K562 (cell line): ENCODE data around the gene LIN9. TPM values are rescaled to one million over a fixed set of nuclear protein-coding genes. Genes with fewer than 3 reads are reported as not detected.

Source experiments
- BACH1 ChIP-seq: fragments of 200-800 bp; sonication (Bioruptor generic); IDR thresholded peaks from 2 replicates; pipeline ENCODE4 v1.6.1; 2016; ENCODE audit warnings: missing genetic modification characterization, missing compliant biosample characterization
- CBX5 ChIP-seq: IDR thresholded peaks from 2 replicates; pipeline ENCODE4 v1.6.1; 2014; ENCODE audit warnings: low read depth, borderline replicate concordance
- DMBX1 ChIP-seq: fragments of 250-450 bp; sonication (Bioruptor Pico); IDR thresholded peaks from 2 replicates; pipeline ENCODE4 v1.8.0; 2022; ENCODE audit warnings: inconsistent platforms, mild to moderate bottlenecking, moderate library complexity, borderline replicate concordance
- NR2F6 ChIP-seq: fragments of 450-650 bp; formaldehyde crosslinking; IDR thresholded peaks from 2 replicates; pipeline ENCODE4 v1.4.0; 2020; ENCODE audit warnings: mild to moderate bottlenecking
- NR3C1 ChIP-seq: sonication (generic); formaldehyde crosslinking; IDR thresholded peaks from 2 replicates; pipeline ENCODE4 v1.8.1; 2022; ENCODE audit warnings: missing genetic modification reagents
- NR4A1 ChIP-seq, 2 experiments: fragments of 250-450 bp in 1 of 2; fragments of 450-650 bp in 1 of 2; sonication (Bioruptor Pico) in 1 of 2; IDR thresholded peaks; 2 replicates each; pipeline versions ENCODE4 v1.4.0 to v1.6.1; 2016 to 2020; ENCODE audit warnings: mild to moderate bottlenecking in 2 of 2, missing compliant biosample characterization in 1 of 2, missing genetic modification characterization in 1 of 2, moderate library complexity in 1 of 2
- NRF1 ChIP-seq, 2 experiments: fragments of 450-650 bp; IDR thresholded peaks in 1 of 2; conservative IDR thresholded peaks in 1 of 2; 2 replicates each; pipeline ENCODE4 v1.6.1; 2014; ENCODE audit warnings: mild to moderate bottlenecking in 2 of 2
- RBM34 ChIP-seq: fragments of 200-400 bp; formaldehyde crosslinking; IDR thresholded peaks from 2 replicates; pipeline ENCODE4 v1.6.1; 2018; ENCODE audit warnings: low read length, borderline replicate concordance; ENCODE audit not compliant: insufficient read depth
- TAF9B ChIP-seq: fragments of 450-650 bp; IDR thresholded peaks from 2 replicates; pipeline ENCODE4 v1.6.1; 2018; ENCODE audit warnings: mild to moderate bottlenecking; ENCODE audit not compliant: partially characterized antibody
- ZNF232 ChIP-seq: sonication (generic); formaldehyde crosslinking; IDR thresholded peaks from 2 replicates; pipeline ENCODE4 v1.8.0; 2022; ENCODE audit warnings: mild to moderate bottlenecking, missing genetic modification reagents
- polyA plus RNA-seq, 8 experiments: library from polyadenylated mRNA; depleted of rRNA in 4 of 8; stranded (reverse) in 5 of 8; unstranded in 3 of 8; fragments of >200 nt; fragmentation: Nextera tagmentation in 2 of 8; fragmentation: Illumina TruSeq in 1 of 8; extraction: Ambion mirVana in 2 of 8; extraction: Trizol in 1 of 8; gene quantifications; 2 replicates each; pipeline versions ENCODE4 v1.2.1 to v1.2.3, GENCODE V29; 2011 to 2014; ENCODE audit warnings: inconsistent platforms in 1 of 8, missing spikeins in 1 of 8
- total RNA-seq, 7 experiments: library from RNA; depleted of rRNA in 6 of 7; stranded (reverse); fragments of >200 nt in 6 of 7; fragmentation: Illumina TruSeq in 2 of 7; extraction: Trizol in 2 of 7; gene quantifications; 2 replicates each; pipeline versions ENCODE4 v1.2.1 to v1.2.3, GENCODE V29; 2011 to 2021; ENCODE audit warnings: low replicate concordance in 1 of 7
- TF ChIP-seq, protein P1 (sequence below): fragments of 150-350 bp; IDR thresholded peaks from 2 replicates; pipeline ENCODE4 v1.6.1; 2014; ENCODE audit warnings: low read depth, mild to moderate bottlenecking, low read length, borderline replicate concordance
- TF ChIP-seq, protein P2 (sequence below): fragments of 250-450 bp; sonication (Bioruptor Pico); IDR thresholded peaks from 2 replicates; pipeline ENCODE4 v1.5.0; 2020; ENCODE audit warnings: mild to moderate bottlenecking
- TF ChIP-seq, protein P3 (sequence below), 2 experiments: IDR thresholded peaks; 2 replicates each; pipeline ENCODE4 v1.6.1; 2012; ENCODE audit warnings: improper control_type of control experiment in 2 of 2, low read depth in 2 of 2, low read length in 2 of 2, borderline replicate concordance in 1 of 2
- TF ChIP-seq, protein P4 (sequence below): fragments of 450-650 bp; IDR thresholded peaks from 2 replicates; pipeline ENCODE4 v1.7.0; 2016; ENCODE audit warnings: borderline replicate concordance
- TF ChIP-seq, protein P5 (sequence below): fragments of 200-800 bp; sonication (Bioruptor generic); IDR thresholded peaks from 2 replicates; pipeline ENCODE4 v1.6.1; 2017; ENCODE audit warnings: missing genetic modification characterization, missing compliant biosample characterization

LIN9 gene
- total and polyA plus RNA-seq, 9 of the 15 experiments (the other 6 are each of a cell fraction or from before 2014, with no cell fraction given): 18.8 to 33.0 (median 25.5) TPM

DNA sequence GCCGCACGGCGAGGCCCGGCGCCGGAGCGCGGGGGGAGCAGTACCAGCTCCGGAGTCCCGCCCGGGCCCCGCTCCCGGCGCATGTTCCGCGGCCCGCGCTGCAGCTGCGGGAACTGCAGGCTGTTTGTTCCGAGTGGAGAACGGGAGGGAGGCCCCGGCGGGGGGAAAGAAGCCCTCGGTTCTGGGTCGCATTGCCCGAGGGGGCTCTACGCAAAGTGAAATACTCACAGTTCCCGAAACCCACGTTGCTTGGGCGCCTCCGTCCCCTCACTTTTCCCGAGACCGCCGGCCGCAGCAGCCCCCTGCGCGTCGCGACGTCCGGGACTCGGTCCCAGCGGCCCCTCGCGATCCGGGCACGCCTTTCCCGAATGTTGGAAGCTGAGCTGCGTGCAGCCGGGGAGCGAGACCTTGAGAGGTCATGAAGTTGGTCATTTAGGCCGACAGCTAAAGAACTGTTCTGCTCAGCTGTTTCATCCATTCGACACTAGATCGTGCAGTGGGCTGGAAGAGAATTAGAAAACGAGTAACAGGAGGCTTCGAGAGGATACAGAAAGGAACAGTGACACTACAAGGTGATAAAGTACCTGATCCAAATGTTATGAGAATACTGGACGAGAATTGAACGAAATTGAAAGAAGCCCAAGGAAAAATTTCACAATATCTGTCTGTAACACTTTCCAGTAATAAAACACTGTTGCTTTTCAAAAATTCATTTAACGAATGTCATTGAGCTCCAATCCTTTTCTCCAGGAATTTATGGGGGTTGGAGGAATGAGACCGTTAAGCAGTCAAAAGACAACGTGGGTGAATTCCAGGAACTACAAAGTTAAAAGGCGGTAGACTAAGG, 657 bp upstream of the LIN9 start (continued):
- TF ChIP-seq, protein P1, sequence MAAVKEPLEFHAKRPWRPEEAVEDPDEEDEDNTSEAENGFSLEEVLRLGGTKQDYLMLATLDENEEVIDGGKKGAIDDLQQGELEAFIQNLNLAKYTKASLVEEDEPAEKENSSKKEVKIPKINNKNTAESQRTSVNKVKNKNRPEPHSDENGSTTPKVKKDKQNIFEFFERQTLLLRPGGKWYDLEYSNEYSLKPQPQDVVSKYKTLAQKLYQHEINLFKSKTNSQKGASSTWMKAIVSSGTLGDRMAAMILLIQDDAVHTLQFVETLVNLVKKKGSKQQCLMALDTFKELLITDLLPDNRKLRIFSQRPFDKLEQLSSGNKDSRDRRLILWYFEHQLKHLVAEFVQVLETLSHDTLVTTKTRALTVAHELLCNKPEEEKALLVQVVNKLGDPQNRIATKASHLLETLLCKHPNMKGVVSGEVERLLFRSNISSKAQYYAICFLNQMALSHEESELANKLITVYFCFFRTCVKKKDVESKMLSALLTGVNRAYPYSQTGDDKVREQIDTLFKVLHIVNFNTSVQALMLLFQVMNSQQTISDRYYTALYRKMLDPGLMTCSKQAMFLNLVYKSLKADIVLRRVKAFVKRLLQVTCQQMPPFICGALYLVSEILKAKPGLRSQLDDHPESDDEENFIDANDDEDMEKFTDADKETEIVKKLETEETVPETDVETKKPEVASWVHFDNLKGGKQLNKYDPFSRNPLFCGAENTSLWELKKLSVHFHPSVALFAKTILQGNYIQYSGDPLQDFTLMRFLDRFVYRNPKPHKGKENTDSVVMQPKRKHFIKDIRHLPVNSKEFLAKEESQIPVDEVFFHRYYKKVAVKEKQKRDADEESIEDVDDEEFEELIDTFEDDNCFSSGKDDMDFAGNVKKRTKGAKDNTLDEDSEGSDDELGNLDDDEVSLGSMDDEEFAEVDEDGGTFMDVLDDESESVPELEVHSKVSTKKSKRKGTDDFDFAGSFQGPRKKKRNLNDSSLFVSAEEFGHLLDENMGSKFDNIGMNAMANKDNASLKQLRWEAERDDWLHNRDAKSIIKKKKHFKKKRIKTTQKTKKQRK: no peak
- no peak for TF ChIP-seq CBX5
- TF ChIP-seq, protein P2, sequence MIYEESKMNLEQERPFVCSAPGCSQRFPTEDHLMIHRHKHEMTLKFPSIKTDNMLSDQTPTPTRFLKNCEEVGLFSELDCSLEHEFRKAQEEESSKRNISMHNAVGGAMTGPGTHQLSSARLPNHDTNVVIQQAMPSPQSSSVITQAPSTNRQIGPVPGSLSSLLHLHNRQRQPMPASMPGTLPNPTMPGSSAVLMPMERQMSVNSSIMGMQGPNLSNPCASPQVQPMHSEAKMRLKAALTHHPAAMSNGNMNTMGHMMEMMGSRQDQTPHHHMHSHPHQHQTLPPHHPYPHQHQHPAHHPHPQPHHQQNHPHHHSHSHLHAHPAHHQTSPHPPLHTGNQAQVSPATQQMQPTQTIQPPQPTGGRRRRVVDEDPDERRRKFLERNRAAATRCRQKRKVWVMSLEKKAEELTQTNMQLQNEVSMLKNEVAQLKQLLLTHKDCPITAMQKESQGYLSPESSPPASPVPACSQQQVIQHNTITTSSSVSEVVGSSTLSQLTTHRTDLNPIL (CRISPR knock-in tag): no peak
- TF ChIP-seq NR2F6 (CRISPR knock-in tag): no peak; the same call in 1 of the 2 replicates
- TF ChIP-seq NR3C1 (CRISPR knock-in tag): peak; percentile 76; the same call in 1 of the 2 replicates
- TF ChIP-seq, protein P3, sequence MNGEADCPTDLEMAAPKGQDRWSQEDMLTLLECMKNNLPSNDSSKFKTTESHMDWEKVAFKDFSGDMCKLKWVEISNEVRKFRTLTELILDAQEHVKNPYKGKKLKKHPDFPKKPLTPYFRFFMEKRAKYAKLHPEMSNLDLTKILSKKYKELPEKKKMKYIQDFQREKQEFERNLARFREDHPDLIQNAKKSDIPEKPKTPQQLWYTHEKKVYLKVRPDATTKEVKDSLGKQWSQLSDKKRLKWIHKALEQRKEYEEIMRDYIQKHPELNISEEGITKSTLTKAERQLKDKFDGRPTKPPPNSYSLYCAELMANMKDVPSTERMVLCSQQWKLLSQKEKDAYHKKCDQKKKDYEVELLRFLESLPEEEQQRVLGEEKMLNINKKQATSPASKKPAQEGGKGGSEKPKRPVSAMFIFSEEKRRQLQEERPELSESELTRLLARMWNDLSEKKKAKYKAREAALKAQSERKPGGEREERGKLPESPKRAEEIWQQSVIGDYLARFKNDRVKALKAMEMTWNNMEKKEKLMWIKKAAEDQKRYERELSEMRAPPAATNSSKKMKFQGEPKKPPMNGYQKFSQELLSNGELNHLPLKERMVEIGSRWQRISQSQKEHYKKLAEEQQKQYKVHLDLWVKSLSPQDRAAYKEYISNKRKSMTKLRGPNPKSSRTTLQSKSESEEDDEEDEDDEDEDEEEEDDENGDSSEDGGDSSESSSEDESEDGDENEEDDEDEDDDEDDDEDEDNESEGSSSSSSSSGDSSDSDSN (IDR thresholded peaks at IDR 0.05; ENCODE audit: borderline replicate concordance in 1 of 2, low read depth in 2 of 2, low read length in 2 of 2): peak; percentile 96 to 97
- TF ChIP-seq, protein P4, sequence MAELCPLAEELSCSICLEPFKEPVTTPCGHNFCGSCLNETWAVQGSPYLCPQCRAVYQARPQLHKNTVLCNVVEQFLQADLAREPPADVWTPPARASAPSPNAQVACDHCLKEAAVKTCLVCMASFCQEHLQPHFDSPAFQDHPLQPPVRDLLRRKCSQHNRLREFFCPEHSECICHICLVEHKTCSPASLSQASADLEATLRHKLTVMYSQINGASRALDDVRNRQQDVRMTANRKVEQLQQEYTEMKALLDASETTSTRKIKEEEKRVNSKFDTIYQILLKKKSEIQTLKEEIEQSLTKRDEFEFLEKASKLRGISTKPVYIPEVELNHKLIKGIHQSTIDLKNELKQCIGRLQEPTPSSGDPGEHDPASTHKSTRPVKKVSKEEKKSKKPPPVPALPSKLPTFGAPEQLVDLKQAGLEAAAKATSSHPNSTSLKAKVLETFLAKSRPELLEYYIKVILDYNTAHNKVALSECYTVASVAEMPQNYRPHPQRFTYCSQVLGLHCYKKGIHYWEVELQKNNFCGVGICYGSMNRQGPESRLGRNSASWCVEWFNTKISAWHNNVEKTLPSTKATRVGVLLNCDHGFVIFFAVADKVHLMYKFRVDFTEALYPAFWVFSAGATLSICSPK: no peak
- TF ChIP-seq BACH1: no peak
- no peak for TF ChIP-seq ZNF232 (CRISPR knock-in tag)
- TF ChIP-seq TAF9B: no peak
- TF ChIP-seq RBM34: no peak
- peak; percentile 83 to 85 for TF ChIP-seq NRF1 (conservative IDR thresholded peaks at IDR 0.05 in 1 of 2, IDR thresholded peaks at IDR 0.05 in 1 of 2)
- 0 out of 2 replicates have a peak, but pooled peaks have one; percentile 44 for TF ChIP-seq NR4A1 (CRISPR knock-in tag; IDR thresholded peaks at IDR 0.05)
- 0 out of 2 replicates have a peak, but pooled peaks have one; percentile 21 for TF ChIP-seq NR4A1 (tag; IDR thresholded peaks at IDR 0.05)
- TF ChIP-seq DMBX1 (CRISPR knock-in tag): no peak
- TF ChIP-seq, protein P5, sequence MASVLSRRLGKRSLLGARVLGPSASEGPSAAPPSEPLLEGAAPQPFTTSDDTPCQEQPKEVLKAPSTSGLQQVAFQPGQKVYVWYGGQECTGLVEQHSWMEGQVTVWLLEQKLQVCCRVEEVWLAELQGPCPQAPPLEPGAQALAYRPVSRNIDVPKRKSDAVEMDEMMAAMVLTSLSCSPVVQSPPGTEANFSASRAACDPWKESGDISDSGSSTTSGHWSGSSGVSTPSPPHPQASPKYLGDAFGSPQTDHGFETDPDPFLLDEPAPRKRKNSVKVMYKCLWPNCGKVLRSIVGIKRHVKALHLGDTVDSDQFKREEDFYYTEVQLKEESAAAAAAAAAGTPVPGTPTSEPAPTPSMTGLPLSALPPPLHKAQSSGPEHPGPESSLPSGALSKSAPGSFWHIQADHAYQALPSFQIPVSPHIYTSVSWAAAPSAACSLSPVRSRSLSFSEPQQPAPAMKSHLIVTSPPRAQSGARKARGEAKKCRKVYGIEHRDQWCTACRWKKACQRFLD (CRISPR knock-in tag): no peak
